HepG2 (cell line): ENCODE measurements around the gene TM4SF4.

Experiments
- BHLHE40 ChIP-seq: IDR thresholded peaks from 2 replicates; pipeline ENCODE4 v1.6.1; 2011; ENCODE audit warnings: low read length, improper control_type of control experiment
- JUND ChIP-seq: sonication (generic); formaldehyde crosslinking; IDR thresholded peaks from 2 replicates; pipeline ENCODE4 v1.8.0; 2022; ENCODE audit warnings: mild to moderate bottlenecking, missing genetic modification reagents
- KAT8 ChIP-seq: IDR thresholded peaks from 2 replicates; pipeline ENCODE4 v1.6.1; 2016; ENCODE audit warnings: missing genetic modification reagents, missing compliant biosample characterization
- POLR2AphosphoS2 ChIP-seq: IDR thresholded peaks from 2 replicates; pipeline ENCODE4 v1.6.1; 2011; ENCODE audit warnings: low read depth, low read length, improper control_type of control experiment
- RAD21 ChIP-seq: fragments of 450-650 bp; formaldehyde crosslinking; IDR thresholded peaks from 2 replicates; pipeline ENCODE4 v1.5.0; 2020; ENCODE audit warnings: mild to moderate bottlenecking
- RBFOX2 ChIP-seq: fragments of 200-400 bp; formaldehyde crosslinking; IDR thresholded peaks from 2 replicates; pipeline ENCODE4 v1.6.1; 2017; ENCODE audit warnings: low read depth, mild to moderate bottlenecking, low read length
- TCF7L2 ChIP-seq: IDR thresholded peaks from 2 replicates; pipeline ENCODE4 v1.6.1; 2011; ENCODE audit warnings: mild to moderate bottlenecking, low read depth, low read length, moderate library complexity
- TF ChIP-seq, protein P1 (sequence below): sonication (generic); formaldehyde crosslinking; IDR thresholded peaks from 2 replicates; pipeline ENCODE4 v1.5.0; 2020; ENCODE audit warnings: mild to moderate bottlenecking, missing genetic modification reagents, moderate library complexity
- TF ChIP-seq, protein P2 (sequence below): sonication (generic); formaldehyde crosslinking; IDR thresholded peaks from 2 replicates; pipeline ENCODE4 v1.4.0; 2020; ENCODE audit warnings: low read depth, mild to moderate bottlenecking, missing genetic modification reagents

DNA sequence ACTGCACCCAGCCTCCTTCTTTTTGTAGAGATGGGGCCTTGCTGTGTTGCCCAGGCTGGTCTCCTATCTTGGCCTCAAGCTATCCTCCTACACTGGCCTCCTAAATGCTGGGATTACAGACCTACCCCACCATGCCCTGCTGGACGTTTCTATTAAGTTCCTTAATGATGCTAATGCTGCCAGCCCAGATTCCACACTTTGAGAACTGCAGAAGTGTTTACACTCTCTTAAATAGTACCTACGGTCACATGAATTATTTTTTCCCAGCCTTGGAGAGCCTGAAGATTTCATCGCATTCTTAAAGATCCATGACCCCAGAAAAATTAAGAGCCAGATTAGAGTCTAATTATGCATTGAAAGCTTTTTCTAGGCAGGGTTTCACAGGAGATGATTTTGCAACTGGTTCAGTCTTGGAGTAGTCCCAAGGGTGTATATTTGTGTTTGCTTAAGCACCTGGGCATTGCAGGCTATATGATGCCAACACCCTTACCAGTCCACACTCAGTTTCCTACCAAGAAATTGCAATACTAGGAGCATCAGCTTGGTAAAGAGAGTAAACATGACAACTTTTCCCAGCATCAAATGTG, 36.6 kb downstream of the TM4SF4 start:
- TF ChIP-seq, protein P1, sequence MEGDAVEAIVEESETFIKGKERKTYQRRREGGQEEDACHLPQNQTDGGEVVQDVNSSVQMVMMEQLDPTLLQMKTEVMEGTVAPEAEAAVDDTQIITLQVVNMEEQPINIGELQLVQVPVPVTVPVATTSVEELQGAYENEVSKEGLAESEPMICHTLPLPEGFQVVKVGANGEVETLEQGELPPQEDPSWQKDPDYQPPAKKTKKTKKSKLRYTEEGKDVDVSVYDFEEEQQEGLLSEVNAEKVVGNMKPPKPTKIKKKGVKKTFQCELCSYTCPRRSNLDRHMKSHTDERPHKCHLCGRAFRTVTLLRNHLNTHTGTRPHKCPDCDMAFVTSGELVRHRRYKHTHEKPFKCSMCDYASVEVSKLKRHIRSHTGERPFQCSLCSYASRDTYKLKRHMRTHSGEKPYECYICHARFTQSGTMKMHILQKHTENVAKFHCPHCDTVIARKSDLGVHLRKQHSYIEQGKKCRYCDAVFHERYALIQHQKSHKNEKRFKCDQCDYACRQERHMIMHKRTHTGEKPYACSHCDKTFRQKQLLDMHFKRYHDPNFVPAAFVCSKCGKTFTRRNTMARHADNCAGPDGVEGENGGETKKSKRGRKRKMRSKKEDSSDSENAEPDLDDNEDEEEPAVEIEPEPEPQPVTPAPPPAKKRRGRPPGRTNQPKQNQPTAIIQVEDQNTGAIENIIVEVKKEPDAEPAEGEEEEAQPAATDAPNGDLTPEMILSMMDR (CRISPR knock-in tag), result no peak
- TF ChIP-seq BHLHE40 (no peak), RBFOX2 (no peak), JUND (CRISPR knock-in tag) (no peak), RAD21 (CRISPR knock-in tag) (no peak), POLR2AphosphoS2 (no peak), KAT8 (CRISPR knock-in tag) (no peak), TCF7L2 (no peak)
- TF ChIP-seq, protein P2, sequence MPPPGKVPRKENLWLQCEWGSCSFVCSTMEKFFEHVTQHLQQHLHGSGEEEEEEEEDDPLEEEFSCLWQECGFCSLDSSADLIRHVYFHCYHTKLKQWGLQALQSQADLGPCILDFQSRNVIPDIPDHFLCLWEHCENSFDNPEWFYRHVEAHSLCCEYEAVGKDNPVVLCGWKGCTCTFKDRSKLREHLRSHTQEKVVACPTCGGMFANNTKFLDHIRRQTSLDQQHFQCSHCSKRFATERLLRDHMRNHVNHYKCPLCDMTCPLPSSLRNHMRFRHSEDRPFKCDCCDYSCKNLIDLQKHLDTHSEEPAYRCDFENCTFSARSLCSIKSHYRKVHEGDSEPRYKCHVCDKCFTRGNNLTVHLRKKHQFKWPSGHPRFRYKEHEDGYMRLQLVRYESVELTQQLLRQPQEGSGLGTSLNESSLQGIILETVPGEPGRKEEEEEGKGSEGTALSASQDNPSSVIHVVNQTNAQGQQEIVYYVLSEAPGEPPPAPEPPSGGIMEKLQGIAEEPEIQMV (CRISPR knock-in tag), result no peak
